PC-3 (cell line): Measurements from ENCODE around the gene CORIN.

Source experiments
- CTCF ChIP-seq: fragments of 300-600 bp; sonication (generic); conservative IDR thresholded peaks from 2 replicates; pipeline ENCODE4 v1.5.1; 2017; ENCODE audit warnings: antibody characterized with exemption, low read depth, mild to moderate bottlenecking, low read length
- EZH2phosphoT487 ChIP-seq: fragments of 300-600 bp; sonication (generic); IDR thresholded peaks from 2 replicates; pipeline ENCODE4 v1.6.1; 2018; ENCODE audit warnings: mild to moderate bottlenecking, antibody characterized with exemption, low read length, borderline replicate concordance

GRCh38 chr4:47749060-47749459 lies 88.8 kb downstream of the CORIN start:
- TF ChIP-seq CTCF, result no peak
- no peak for TF ChIP-seq EZH2phosphoT487
